ENCODE results near the gene ST14.
"Not testable (repeated sequence)": the region's sequence is repeated elsewhere in the genome, so short reads cannot be mapped to it uniquely, and the experiment has no call there.

Gene ST14

DNA sequence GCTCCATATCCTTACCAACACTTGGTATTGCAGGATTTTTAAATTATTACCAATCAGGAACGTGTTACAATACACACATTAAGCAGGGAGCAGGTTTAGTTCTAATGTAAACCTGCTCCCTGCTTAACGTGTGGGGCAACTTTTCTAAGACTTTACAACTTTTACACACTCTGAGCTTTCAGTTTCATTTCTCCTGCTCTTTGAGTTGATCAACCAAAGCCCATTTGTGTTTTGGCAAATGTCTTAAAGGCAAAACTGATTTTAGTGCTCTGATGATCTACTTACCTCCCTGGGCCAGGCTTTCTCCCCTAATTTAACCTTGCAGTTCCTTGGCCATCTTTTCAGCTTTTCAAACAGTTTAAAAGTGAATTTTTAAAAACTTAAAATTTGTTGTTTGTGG, 84.2 kb downstream of the ST14 start:
- DNase-seq, result no peak

DNA sequence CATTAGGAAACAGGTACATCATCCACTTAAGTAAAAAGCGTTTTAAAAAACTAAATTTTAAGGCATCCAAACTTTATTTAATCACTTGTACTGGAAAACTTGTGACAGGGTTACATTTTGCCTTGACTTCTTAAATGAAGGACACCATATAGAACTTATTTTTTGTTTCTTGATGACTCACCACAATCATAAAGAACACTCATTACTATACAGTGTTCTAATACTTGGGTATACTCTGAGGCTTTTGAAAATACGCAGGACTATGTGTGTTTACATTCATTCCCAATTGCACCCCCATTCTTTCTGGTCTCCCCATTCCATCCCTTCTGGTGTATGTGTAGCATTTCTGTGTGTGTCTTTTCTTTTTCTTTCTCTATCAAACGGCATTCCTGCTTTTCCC, 85.3 kb downstream of the ST14 start:
- DNase-seq, result no peak

- not testable (repeated sequence) for DNase-seq
Measured at GRCh38 chr11:130245375-130245774, 85.8 kb downstream of the ST14 start.

- DNase-seq, result no peak
Measured at GRCh38 chr11:130246270-130246669, 86.7 kb downstream of the ST14 start.

GRCh38 chr11:130246738-130247137, 87.2 kb downstream of the ST14 start:
- no peak for DNase-seq

DNA sequence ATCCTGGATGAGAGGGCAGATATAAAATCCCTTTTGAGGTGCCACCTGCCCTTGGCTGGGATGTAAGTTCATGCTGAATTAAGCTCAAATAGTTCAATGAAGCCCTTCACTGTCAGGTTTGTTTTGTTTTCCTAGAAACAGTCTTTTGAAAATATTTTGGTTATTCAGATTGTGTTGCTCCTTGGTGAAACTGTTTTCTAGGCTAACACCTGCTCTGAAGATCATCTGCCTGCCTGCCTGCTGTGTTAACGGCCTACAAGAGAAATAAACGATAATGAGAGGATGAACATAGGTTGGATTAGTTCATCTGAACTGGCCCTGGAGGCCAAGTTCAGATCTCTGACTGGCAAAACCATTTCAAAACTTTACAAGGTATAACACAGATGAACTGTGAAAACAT, 87.7 kb downstream of the ST14 start:
- no peak for DNase-seq

DNA sequence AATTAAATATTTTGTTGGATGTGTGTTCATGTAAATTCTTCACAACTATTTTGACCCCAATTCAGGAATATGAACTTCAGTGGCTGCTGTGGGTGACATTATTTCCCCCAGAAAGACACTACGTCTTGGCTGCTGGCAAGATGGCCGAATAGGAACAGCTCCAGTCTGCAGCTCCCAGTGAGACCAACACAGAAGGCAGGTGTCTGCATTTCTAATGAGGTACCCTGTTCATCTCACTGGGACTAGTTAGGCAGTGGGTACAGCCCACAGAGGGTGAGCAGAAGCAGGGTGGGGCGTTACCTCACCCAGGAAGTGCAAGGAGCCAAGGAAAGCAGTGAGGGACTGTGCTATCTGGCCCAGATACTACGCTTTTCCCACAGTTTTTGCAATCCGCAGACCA, 89.8 kb downstream of the ST14 start:
- DNase-seq, result no peak

- DNase-seq, result not testable (repeated sequence)
Measured at GRCh38 chr11:130249929-130250328, 90.3 kb downstream of the ST14 start.

DNA sequence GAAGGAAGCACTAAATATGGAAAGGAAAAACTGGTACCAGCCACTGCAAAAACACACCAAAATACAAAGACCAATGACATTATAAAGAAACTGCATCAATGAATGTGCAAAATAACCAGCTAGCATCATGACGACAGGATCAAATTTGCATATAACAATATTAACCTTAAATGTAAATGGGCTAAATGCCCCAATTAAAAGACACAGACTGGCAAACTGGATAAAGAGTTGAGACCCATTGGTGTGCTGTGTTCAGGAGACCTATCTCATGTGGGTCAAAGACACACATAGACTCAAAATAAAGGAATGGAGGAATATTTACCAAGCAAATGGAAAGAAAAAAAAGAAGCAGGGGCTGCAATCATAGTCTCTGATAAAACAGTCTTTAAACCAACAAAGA, 92.2 kb downstream of the ST14 start:
- not testable (repeated sequence) for DNase-seq

Measured in amniotic stem cell (primary cell).